ENCODE results near the gene STEAP3. TPM values are rescaled to one million over a fixed set of nuclear protein-coding genes. Genes with fewer than 3 reads are reported as not detected.

STEAP3 gene
- total and polyA plus RNA-seq, 8 donors: 2.9 to 56.7 (median 12.6) TPM

- TF ChIP-seq EP300 (IDR thresholded peaks at IDR 0.05) (no peak), POLR2AphosphoS5 (IDR thresholded peaks at IDR 0.05) (no peak), POLR2A (IDR thresholded peaks at IDR 0.05) (no peak), CTCF (IDR thresholded peaks at IDR 0.05) (no peak)
- 81 to 85% (median 84%) methylated on average over 12 of the region's 12 CpGs for WGBS, 5 donors
- intact Hi-C loops (cut with DNase I; ENCODE audit: low total_unique reads): no loop called here
Measured at GRCh38 chr2:119249855-119250717, 26.5 kb downstream of the STEAP3 start.

GRCh38 chr2:119250718-119251290 is 27.2 kb downstream of the STEAP3 start:
- TF ChIP-seq CTCF (IDR thresholded peaks at IDR 0.05) (no peak), POLR2AphosphoS5 (IDR thresholded peaks at IDR 0.05) (no peak), POLR2A (IDR thresholded peaks at IDR 0.05) (no peak), EP300 (IDR thresholded peaks at IDR 0.05) (no peak)
- no peaks in the 10 kb centered on the region for H3K27me3 ChIP-seq
- 76 to 91% (median 84%) methylated on average over 8 to 10 of the region's 10 CpGs for whole genome bisulfite sequencing, 5 donors
- H3K27ac ChIP-seq: no peak overlapping the region
- H3K4me1 ChIP-seq: peaks cover 0 to 19% (median 0%) of the 10 kb centered on the region in 4 donors
- intact Hi-C loops (cut with DNase I; ENCODE audit: low total_unique reads): no loop called here
- peaks cover 0 to 82% (median 55%) of the 10 kb centered on the region in 4 donors for H3K36me3 ChIP-seq
- H3K9me3 ChIP-seq: peaks cover 0 to 5% (median under 1%) of the 10 kb centered on the region in 4 donors
- peak in 1 of 2 donors; percentile 11 for DNase-seq
- H3K4me3 ChIP-seq: no peak overlapping the region

More at GRCh38 chr2:119249855-119250717, 26.5 kb downstream of the STEAP3 start:
- peak in 1 of 2 donors; percentile 17 for DNase-seq
- H3K27me3 ChIP-seq: no peaks in the 10 kb centered on the region
- peaks cover 0 to 12% (median 0%) of the 10 kb centered on the region in 4 donors for H3K4me1 ChIP-seq
- H3K36me3 ChIP-seq: peaks cover 0 to 81% (median 58%) of the 10 kb centered on the region in 4 donors
- no peak overlapping the region for H3K4me3 ChIP-seq
- no peak overlapping the region for H3K27ac ChIP-seq
- H3K9me3 ChIP-seq: peaks cover 0 to 6% (median 2%) of the 10 kb centered on the region in 4 donors

- Histone ChIP-seq H3K36me3 (peaks cover 0 to 84% (median 58%) of the 10 kb centered on the region in 4 donors), H3K9me3 (no peaks in the 10 kb centered on the region), H3K4me1 (peaks cover 0 to 17% (median 0%) of the 10 kb centered on the region in 4 donors), H3K27me3 (no peaks in the 10 kb centered on the region), H3K4me3 (no peak overlapping the region), H3K27ac (no peak overlapping the region)
- 92 to 95% (median 94%) methylated on average over 5 of the region's 5 CpGs for WGBS, 5 donors
- intact Hi-C loops (cut with DNase I; ENCODE audit: low total_unique reads): no loop called here
- TF ChIP-seq POLR2A (IDR thresholded peaks at IDR 0.05) (no peak), CTCF (IDR thresholded peaks at IDR 0.05) (no peak), EP300 (IDR thresholded peaks at IDR 0.05) (no peak), POLR2AphosphoS5 (IDR thresholded peaks at IDR 0.05) (no peak)
- no peak for DNase-seq
Measured at GRCh38 chr2:119251652-119252051, 28.0 kb downstream of the STEAP3 start.

GRCh38 chr2:119252186-119253113 is 28.8 kb downstream of the STEAP3 start:
- no peaks in the 10 kb centered on the region for H3K27me3 ChIP-seq
- H3K4me1 ChIP-seq: peaks cover 0 to 14% (median 0%) of the 10 kb centered on the region in 4 donors
- DNase-seq: no peak
- TF ChIP-seq CTCF (IDR thresholded peaks at IDR 0.05) (no peak), EP300 (IDR thresholded peaks at IDR 0.05) (no peak), POLR2A (IDR thresholded peaks at IDR 0.05) (no peak), POLR2AphosphoS5 (IDR thresholded peaks at IDR 0.05) (no peak)
- H3K9me3 ChIP-seq: no peaks in the 10 kb centered on the region
- WGBS, 5 donors: 69 to 77% (median 74%) methylated on average over 12 of the region's 12 CpGs
- H3K36me3 ChIP-seq: peaks cover 2 to 89% (median 62%) of the 10 kb centered on the region in 4 donors
- H3K4me3 ChIP-seq: no peak overlapping the region
- H3K27ac ChIP-seq: no peak overlapping the region
- intact Hi-C loops (cut with DNase I; ENCODE audit: low total_unique reads): no loop called here
